ENCODE measurements around the gene RAD51B. TPM values are rescaled to one million over a fixed set of nuclear protein-coding genes. Genes with fewer than 3 reads are reported as not detected.

Gene RAD51B
- polyA plus RNA-seq, 1 donor (not counting 4 experiments of a cell fraction or from before 2014, with no cell fraction given) = 13.3 TPM

- TF ChIP-seq EZH2 (IDR thresholded peaks at IDR 0.05; ENCODE audit: low read length) = no peak
Measured at GRCh38 chr14:68050177-68050576, 230.6 kb downstream of the RAD51B start.

DNA sequence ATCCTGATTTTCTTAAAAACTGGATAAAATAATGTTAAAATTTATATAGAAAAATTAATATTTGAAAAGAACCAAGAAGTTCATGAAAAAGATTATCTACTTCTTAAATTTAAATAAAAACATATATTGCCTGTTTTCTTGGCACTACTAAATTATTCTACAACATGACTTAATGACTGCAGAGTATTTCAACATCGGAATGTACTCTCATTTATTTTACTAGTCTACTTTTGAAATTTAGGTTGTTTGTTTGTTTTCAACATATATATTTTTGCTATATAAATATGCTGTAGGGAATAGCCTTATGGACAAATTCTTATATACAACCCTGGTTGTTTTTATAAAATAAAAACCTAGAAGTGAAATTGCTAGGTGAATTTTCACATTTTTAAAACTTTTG is 231.6 kb downstream of the RAD51B start:
- dilution Hi-C loops (cut with MboI; ENCODE audit: extremely low pct_ligation_motif_present, low sequenced_read_pairs) = no loop called here
- Histone ChIP-seq H3K27me3 (ENCODE audit: control insufficient read depth, extremely low read depth, insufficient read depth, low read length) (no peaks in the 10 kb centered on the region), H3K79me2 (ENCODE audit: control insufficient read depth, insufficient read depth, low read length) (no peaks in the 10 kb centered on the region), H3K4me1 (ENCODE audit: control insufficient read depth, extremely low read depth, insufficient read depth, low read length) (peaks cover 4% of the 10 kb centered on the region), H3K4me3 (ENCODE audit: control insufficient read depth in 2 of 3, extremely low read depth in 1 of 3, insufficient read depth in 2 of 3, low read depth in 1 of 3, low read length in 3 of 3) (no peak overlapping the region), H3K9me1 (ENCODE audit: control insufficient read depth, extremely low read depth, insufficient read depth, low read length) (no peaks in the 10 kb centered on the region), H3K27ac (ENCODE audit: control insufficient read depth, insufficient read depth, low read length) (no peak overlapping the region), H4K20me1 (ENCODE audit: control insufficient read depth, extremely low read depth, insufficient read depth, low read length) (no peaks in the 10 kb centered on the region), H3K9ac (ENCODE audit: control insufficient read depth, extremely low read depth, insufficient read depth, low read length) (no peak overlapping the region), H2AFZ (ENCODE audit: control insufficient read depth, low read length) (no peak overlapping the region), H3K4me2 (ENCODE audit: control insufficient read depth, extremely low read depth, insufficient read depth, low read depth, low read length) (no peak overlapping the region), H3K36me3 (ENCODE audit: control insufficient read depth in 2 of 2, extremely low read depth in 1 of 2, insufficient read depth in 2 of 2, low read length in 2 of 2) (no peaks in the 10 kb centered on the region), H3K9me3 (ENCODE audit: control insufficient read depth, low read depth, low read length) (no peaks in the 10 kb centered on the region)
- DNase-seq (ENCODE audit: low read depth, low spot score) (no peak), FAIRE-seq (no peak)
- TF ChIP-seq, protein P1, sequence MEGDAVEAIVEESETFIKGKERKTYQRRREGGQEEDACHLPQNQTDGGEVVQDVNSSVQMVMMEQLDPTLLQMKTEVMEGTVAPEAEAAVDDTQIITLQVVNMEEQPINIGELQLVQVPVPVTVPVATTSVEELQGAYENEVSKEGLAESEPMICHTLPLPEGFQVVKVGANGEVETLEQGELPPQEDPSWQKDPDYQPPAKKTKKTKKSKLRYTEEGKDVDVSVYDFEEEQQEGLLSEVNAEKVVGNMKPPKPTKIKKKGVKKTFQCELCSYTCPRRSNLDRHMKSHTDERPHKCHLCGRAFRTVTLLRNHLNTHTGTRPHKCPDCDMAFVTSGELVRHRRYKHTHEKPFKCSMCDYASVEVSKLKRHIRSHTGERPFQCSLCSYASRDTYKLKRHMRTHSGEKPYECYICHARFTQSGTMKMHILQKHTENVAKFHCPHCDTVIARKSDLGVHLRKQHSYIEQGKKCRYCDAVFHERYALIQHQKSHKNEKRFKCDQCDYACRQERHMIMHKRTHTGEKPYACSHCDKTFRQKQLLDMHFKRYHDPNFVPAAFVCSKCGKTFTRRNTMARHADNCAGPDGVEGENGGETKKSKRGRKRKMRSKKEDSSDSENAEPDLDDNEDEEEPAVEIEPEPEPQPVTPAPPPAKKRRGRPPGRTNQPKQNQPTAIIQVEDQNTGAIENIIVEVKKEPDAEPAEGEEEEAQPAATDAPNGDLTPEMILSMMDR (optimal IDR thresholded peaks at IDR 0.05 in 1 of 3, IDR thresholded peaks at IDR 0.05 in 1 of 3, conservative IDR thresholded peaks at IDR 0.05 in 1 of 3; ENCODE audit: extremely low read depth in 1 of 3, insufficient read depth in 2 of 3, low read length in 3 of 3) = no peak
- TF ChIP-seq EZH2 (IDR thresholded peaks at IDR 0.05; ENCODE audit: low read length) = no peak

More at GRCh38 chr14:68050177-68050576, 230.6 kb downstream of the RAD51B start:
- dilution Hi-C loops (cut with MboI; ENCODE audit: extremely low pct_ligation_motif_present, low sequenced_read_pairs) = no loop called here
- no peak for DNase-seq (ENCODE audit: low read depth, low spot score)
- Histone ChIP-seq H3K4me2 (ENCODE audit: control insufficient read depth, extremely low read depth, insufficient read depth, low read depth, low read length) (no peak overlapping the region), H3K9ac (ENCODE audit: control insufficient read depth, extremely low read depth, insufficient read depth, low read length) (no peak overlapping the region), H4K20me1 (ENCODE audit: control insufficient read depth, extremely low read depth, insufficient read depth, low read length) (no peaks in the 10 kb centered on the region), H3K27me3 (ENCODE audit: control insufficient read depth, extremely low read depth, insufficient read depth, low read length) (no peaks in the 10 kb centered on the region), H3K9me3 (ENCODE audit: control insufficient read depth, low read depth, low read length) (no peaks in the 10 kb centered on the region), H3K9me1 (ENCODE audit: control insufficient read depth, extremely low read depth, insufficient read depth, low read length) (no peaks in the 10 kb centered on the region), H2AFZ (ENCODE audit: control insufficient read depth, low read length) (no peak overlapping the region), H3K4me1 (ENCODE audit: control insufficient read depth, extremely low read depth, insufficient read depth, low read length) (peaks cover 4% of the 10 kb centered on the region), H3K4me3 (ENCODE audit: control insufficient read depth in 2 of 3, extremely low read depth in 1 of 3, insufficient read depth in 2 of 3, low read depth in 1 of 3, low read length in 3 of 3) (no peak overlapping the region), H3K36me3 (ENCODE audit: control insufficient read depth in 2 of 2, extremely low read depth in 1 of 2, insufficient read depth in 2 of 2, low read length in 2 of 2) (no peaks in the 10 kb centered on the region), H3K79me2 (ENCODE audit: control insufficient read depth, insufficient read depth, low read length) (no peaks in the 10 kb centered on the region), H3K27ac (ENCODE audit: control insufficient read depth, insufficient read depth, low read length) (no peak overlapping the region)
- no peak for FAIRE-seq

GRCh38 chr14:68060198-68060597 is 240.6 kb downstream of the RAD51B start:
- no peak overlapping the region for H3K4me3 ChIP-seq (ENCODE audit: control insufficient read depth in 2 of 3, extremely low read depth in 1 of 3, insufficient read depth in 2 of 3, low read depth in 1 of 3, low read length in 3 of 3)
- no peaks in the 10 kb centered on the region for H3K79me2 ChIP-seq (ENCODE audit: control insufficient read depth, insufficient read depth, low read length)
- H3K36me3 ChIP-seq (ENCODE audit: control insufficient read depth in 2 of 2, extremely low read depth in 1 of 2, insufficient read depth in 2 of 2, low read length in 2 of 2) = no peaks in the 10 kb centered on the region
- no peaks in the 10 kb centered on the region for H3K4me1 ChIP-seq (ENCODE audit: control insufficient read depth, extremely low read depth, insufficient read depth, low read length)
- H3K27ac ChIP-seq (ENCODE audit: control insufficient read depth, insufficient read depth, low read length) = no peak overlapping the region
- no peaks in the 10 kb centered on the region for H3K27me3 ChIP-seq (ENCODE audit: control insufficient read depth, extremely low read depth, insufficient read depth, low read length)
- H3K4me2 ChIP-seq (ENCODE audit: control insufficient read depth, extremely low read depth, insufficient read depth, low read depth, low read length) = no peak overlapping the region
- no peak overlapping the region for H2AFZ ChIP-seq (ENCODE audit: control insufficient read depth, low read length)
- H3K9me3 ChIP-seq (ENCODE audit: control insufficient read depth, low read depth, low read length) = no peaks in the 10 kb centered on the region
- TF ChIP-seq, protein P1 (optimal IDR thresholded peaks at IDR 0.05 in 1 of 3, IDR thresholded peaks at IDR 0.05 in 1 of 3, conservative IDR thresholded peaks at IDR 0.05 in 1 of 3; ENCODE audit: extremely low read depth in 1 of 3, insufficient read depth in 2 of 3, low read length in 3 of 3) = no peak
- no peak overlapping the region for H3K9ac ChIP-seq (ENCODE audit: control insufficient read depth, extremely low read depth, insufficient read depth, low read length)
- dilution Hi-C loops (cut with MboI; ENCODE audit: extremely low pct_ligation_motif_present, low sequenced_read_pairs) = no loop called here
- FAIRE-seq (no peak), DNase-seq (ENCODE audit: low read depth, low spot score) (no peak)
- no peaks in the 10 kb centered on the region for H4K20me1 ChIP-seq (ENCODE audit: control insufficient read depth, extremely low read depth, insufficient read depth, low read length)
- no peaks in the 10 kb centered on the region for H3K9me1 ChIP-seq (ENCODE audit: control insufficient read depth, extremely low read depth, insufficient read depth, low read length)

Measured in keratinocyte (primary cell).